HepG2 (cell line): Measurements from ENCODE around the gene FGFR2.

Experiments
- CTCF ChIP-seq: sonication (generic); formaldehyde crosslinking; IDR thresholded peaks from 2 replicates; pipeline ENCODE4 v1.5.0; 2020; ENCODE audit warnings: mild to moderate bottlenecking, missing genetic modification reagents, moderate library complexity
- E2F1 ChIP-seq: sonication (generic); formaldehyde crosslinking; IDR thresholded peaks from 2 replicates; pipeline ENCODE4 v1.5.0; 2020; ENCODE audit warnings: missing genetic modification reagents
- FOXP1 ChIP-seq, 2 experiments: fragments of 450-650 bp in 1 of 2; IDR thresholded peaks; 2 replicates each; pipeline ENCODE4 v1.6.1; 2017 to 2018; ENCODE audit warnings: antibody characterized with exemption in 1 of 2
- HCFC1 ChIP-seq: fragments of 150-350 bp; IDR thresholded peaks from 2 replicates; pipeline ENCODE4 v1.6.1; 2014; ENCODE audit warnings: low read depth, low read length
- PHF5A ChIP-seq: IDR thresholded peaks from one replicate; pipeline ENCODE4 v1.6.1; 2018; ENCODE audit warnings: low read depth, missing genetic modification reagents; ENCODE audit not compliant: unreplicated experiment
- PRDM10 ChIP-seq: sonication (generic); formaldehyde crosslinking; IDR thresholded peaks from 2 replicates; pipeline ENCODE4 v1.4.0; 2020; ENCODE audit warnings: low read depth, missing genetic modification reagents
- ZBTB44 ChIP-seq: sonication (generic); formaldehyde crosslinking; IDR thresholded peaks from 2 replicates; pipeline ENCODE4 v1.4.0; 2020; ENCODE audit warnings: missing genetic modification reagents
- ZKSCAN5 ChIP-seq: sonication (generic); formaldehyde crosslinking; IDR thresholded peaks from 2 replicates; pipeline ENCODE4 v1.5.1; 2020; ENCODE audit warnings: mild to moderate bottlenecking, missing genetic modification reagents
- ZNF18 ChIP-seq: sonication (generic); formaldehyde crosslinking; IDR thresholded peaks from 2 replicates; pipeline ENCODE4 v1.8.0; 2022; ENCODE audit warnings: mild to moderate bottlenecking, missing genetic modification reagents; ENCODE audit not compliant: insufficient replicate concordance
- TF ChIP-seq, protein P1 (sequence below): IDR thresholded peaks from 2 replicates; pipeline ENCODE4 v1.6.1; 2012; ENCODE audit warnings: inconsistent platforms
- TF ChIP-seq, protein P2 (sequence below): sonication (generic); formaldehyde crosslinking; IDR thresholded peaks from 2 replicates; pipeline ENCODE4 v1.8.0; 2022; ENCODE audit warnings: missing genetic modification reagents, mild to moderate bottlenecking, moderate library complexity, borderline replicate concordance

GRCh38 chr10:121536310-121536913, 61.8 kb downstream of the FGFR2 start:
- TF ChIP-seq ZNF18 (CRISPR knock-in tag) (no peak), ZBTB44 (CRISPR knock-in tag) (no peak), PHF5A (CRISPR knock-in tag) (no peak), CTCF (CRISPR knock-in tag) (no peak), ZKSCAN5 (CRISPR knock-in tag) (no peak), HCFC1 (no peak), PRDM10 (no peak), FOXP1 (IDR thresholded peaks at IDR 0.05) (no peak), FOXP1 (CRISPR knock-in tag; IDR thresholded peaks at IDR 0.05) (no peak), E2F1 (CRISPR knock-in tag) (no peak)
- TF ChIP-seq, protein P1, sequence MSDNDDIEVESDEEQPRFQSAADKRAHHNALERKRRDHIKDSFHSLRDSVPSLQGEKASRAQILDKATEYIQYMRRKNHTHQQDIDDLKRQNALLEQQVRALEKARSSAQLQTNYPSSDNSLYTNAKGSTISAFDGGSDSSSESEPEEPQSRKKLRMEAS = no peak
- TF ChIP-seq, protein P2, sequence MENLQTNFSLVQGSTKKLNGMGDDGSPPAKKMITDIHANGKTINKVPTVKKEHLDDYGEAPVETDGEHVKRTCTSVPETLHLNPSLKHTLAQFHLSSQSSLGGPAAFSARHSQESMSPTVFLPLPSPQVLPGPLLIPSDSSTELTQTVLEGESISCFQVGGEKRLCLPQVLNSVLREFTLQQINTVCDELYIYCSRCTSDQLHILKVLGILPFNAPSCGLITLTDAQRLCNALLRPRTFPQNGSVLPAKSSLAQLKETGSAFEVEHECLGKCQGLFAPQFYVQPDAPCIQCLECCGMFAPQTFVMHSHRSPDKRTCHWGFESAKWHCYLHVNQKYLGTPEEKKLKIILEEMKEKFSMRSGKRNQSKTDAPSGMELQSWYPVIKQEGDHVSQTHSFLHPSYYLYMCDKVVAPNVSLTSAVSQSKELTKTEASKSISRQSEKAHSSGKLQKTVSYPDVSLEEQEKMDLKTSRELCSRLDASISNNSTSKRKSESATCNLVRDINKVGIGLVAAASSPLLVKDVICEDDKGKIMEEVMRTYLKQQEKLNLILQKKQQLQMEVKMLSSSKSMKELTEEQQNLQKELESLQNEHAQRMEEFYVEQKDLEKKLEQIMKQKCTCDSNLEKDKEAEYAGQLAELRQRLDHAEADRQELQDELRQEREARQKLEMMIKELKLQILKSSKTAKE = no peak
